GM12892 (cell line): ENCODE data around the gene MX2.

Experiments
- DNase-seq: peaks from one replicate; pipeline ENCODE4 v3.0.0; 2011; ENCODE audit not compliant: insufficient read length
- FAIRE-seq: peaks from 2 replicates; lab custom pipeline; 2011; peaks lifted over from hg19 to GRCh38; lab: Jason Lieb, UNC
- POLR2A ChIP-seq: IDR thresholded peaks from 2 replicates; pipeline ENCODE4 v1.6.1; 2011; ENCODE audit warnings: low read depth, low read length, control low read depth
- POLR2AphosphoS5 ChIP-seq: IDR thresholded peaks from 2 replicates; pipeline ENCODE4 v1.6.1; 2011; ENCODE audit warnings: low read depth, low read length, control low read depth
- TAF1 ChIP-seq: IDR thresholded peaks from 2 replicates; pipeline ENCODE4 v1.6.1; 2011; ENCODE audit warnings: low read depth, mild to moderate bottlenecking, control low read depth, low read length, borderline replicate concordance

MX2 gene

DNA sequence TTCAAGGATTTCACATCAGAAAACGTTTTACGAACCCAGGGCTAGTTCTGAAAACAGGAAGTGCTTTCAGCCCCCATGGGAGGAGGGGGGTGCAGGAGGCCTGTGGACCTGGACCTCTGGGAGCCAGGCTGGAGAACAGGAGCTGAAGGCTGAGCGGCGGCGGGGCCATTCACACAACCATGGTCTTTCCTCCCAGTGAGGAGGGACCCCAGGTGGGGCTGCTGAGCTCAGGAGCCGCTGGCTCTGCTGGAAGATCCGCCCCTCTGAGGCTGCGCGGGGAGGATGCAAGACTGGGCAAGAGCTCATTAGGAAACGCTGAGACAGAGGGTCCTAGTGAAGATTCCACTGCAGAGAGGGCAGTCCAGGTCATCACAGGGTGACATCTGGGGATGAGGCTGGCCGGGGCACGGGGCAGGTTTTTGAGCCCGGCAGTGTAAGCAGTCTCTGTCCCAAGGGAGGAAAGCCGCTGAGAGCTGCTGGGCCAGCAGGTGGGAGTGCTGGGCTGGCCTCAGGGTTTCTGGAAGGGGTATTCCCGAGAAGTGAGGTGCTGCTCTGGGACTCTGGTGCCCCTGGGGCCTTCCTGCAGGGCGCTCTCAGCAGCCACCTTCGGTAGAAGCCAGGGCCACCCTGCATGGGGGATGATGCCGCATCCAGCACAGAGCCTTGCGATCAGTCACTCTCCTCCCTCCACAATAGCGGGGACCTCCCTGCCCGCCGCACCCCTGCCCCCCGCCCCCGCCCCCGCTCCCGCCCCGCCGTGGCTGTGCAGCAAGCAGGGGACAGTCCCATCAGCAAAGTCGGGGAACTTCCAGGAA lies 7.5 kb downstream of the MX2 start:
- DNase-seq, result peak; percentile 49
- TF ChIP-seq POLR2AphosphoS5 (peak; percentile 51), TAF1 (no peak), POLR2A (peak; percentile 54; the same call in 1 of the 2 replicates)

DNA sequence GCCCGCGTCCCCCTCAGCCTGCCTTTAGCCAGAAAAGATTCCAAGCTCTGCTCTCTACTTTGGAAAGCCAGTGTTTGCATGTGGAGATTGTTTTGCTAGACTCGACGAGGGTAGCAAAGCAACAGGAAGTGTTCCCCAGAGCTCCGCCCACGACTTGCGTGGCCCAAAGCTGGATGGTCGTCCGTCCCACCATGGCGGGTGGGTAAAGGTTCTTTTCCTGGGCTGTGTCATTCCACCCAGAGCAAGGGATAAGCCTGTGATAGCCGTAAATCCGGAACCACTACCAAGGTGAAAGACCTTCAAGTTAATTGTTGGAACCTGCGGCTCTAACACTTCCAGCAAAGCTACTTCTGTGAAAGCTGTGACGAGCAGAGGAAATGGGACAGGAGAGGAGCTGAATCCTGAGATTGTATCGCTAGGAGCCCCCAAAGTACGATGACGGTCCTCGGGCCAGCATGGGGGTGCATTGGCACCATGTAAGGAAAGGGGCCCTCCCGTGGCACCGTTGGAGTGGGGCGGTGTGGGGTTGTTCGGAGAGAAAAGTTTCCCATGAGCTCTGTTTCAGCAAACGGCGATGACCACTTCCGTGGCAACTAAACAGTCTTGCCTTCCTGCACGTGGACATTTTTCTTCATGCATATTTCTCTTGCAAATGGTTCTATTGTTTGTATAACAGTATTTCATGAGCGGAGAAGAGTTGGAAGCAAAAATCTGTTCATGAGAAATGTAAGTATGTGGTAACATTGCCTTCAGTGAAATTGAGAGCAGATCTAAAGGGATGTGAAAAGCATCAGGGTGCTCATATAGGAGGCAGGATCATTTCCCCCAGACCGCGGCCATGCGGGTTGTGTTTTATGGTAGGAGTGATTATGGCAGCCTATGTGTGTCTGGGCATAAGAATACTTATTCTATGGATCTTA lies 8.4 kb downstream of the MX2 start:
- DNase-seq, result no peak
- TF ChIP-seq POLR2AphosphoS5 (no peak; the same call in none of the 2 replicates), TAF1 (no peak), POLR2A (no peak)
- peak; percentile 92 for FAIRE-seq

More for the DNA sequence above, 7.5 kb downstream of the MX2 start:
- no peak for FAIRE-seq

DNA sequence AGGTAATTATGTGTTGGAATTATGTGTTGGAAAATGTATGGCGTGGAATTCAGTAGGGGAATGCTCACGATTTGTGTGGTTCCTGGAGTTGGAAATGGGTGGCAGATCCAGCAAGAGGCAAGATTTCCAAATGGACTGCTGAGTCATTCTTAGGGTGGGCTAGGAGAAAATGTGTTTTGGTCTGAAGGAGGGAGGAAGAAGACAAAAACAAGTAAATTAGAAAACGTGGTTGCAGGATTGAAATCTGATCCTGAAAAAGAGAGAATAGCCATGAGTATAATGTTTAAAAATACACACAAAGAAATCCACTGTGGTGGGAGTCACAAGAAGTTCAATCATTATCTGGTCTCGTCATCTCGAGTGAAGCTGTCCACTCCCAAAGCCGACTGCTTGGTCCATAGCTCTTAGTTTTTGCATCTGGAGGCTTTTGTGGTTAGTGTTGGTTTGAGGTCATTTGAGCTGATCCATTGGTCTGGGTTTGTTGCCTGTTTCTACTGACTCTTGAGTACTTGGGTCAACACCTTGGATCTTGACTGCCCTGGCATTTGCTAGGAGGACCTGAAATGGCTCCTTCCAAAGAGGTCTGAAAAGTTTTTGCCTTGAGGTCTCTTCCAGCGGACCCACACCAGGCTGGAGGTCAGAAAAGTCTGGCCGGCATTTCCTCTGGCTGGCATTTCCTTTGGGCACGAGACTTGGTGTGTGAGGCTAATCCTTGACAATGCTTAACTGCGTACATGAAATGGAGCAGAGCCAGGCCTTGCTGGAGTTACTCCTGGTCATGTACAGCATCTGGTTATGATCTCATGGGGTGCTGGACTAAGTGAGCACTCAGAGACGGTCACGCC lies 9.2 kb downstream of the MX2 start:
- FAIRE-seq (no peak), DNase-seq (no peak)
- no peak for TF ChIP-seq POLR2AphosphoS5
- TF ChIP-seq TAF1, result no peak

DNA sequence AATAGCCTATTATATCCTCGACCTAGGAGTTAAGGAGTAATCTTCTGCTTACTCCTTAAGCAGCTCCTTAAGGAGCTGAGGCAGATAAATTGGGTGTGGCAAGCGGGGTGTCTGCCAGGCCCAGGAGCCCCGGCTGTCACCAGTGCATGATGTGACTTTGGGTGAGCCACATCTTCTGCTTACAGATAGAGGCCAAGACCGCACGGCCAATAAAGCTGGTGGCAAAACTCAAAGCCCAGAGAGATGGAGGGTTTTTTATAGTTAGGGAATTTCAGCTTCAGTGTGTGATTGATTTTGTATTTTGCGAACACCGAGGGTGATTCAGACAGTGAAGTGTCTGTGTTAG lies 9.8 kb downstream of the MX2 start:
- no peak for FAIRE-seq
- TF ChIP-seq POLR2AphosphoS5 (no peak), TAF1 (no peak), POLR2A (no peak)
- no peak for DNase-seq

DNA sequence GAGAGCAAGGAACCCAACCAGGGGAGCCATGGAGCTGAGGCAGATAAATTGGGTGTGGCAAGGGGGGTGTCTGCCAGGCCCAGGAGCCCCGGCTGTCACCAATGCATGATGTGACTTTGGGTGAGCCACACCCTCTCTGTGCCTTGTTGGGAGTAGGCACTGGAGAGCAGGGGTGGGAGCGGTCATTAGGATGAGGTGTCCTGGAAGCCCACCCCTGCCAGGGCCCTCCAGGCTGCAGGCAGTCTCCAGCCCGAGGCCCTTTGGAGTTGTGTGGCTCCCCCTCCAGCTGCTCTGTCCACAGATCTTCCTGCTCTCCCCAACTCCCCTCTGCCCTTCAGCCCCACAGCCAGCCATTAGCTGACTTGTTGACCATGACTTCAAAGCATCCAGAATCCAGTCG lies 11.4 kb downstream of the MX2 start:
- FAIRE-seq, result no peak
- TF ChIP-seq POLR2AphosphoS5 (no peak), POLR2A (no peak), TAF1 (no peak)
- no peak for DNase-seq

DNA sequence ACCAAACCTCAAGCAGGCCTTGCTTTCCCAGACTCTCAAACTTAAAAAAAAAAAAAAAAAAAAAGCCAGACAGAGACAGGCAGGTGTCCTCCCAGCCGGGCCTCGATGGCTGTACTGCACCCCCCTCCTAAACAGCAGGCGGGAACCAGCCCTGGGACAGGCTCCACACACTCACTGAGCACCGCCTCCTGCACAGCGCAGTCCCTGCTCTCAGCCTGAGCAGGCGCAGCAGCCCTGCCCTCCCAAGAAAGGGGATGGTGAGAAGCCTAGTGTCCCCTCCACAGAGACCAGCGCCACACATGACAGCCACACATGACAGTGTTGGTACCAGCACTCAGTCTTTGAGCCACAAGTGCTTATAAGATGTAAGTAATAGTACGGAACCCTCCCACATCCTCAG lies 11.9 kb downstream of the MX2 start:
- TF ChIP-seq TAF1 (no peak), POLR2A (no peak; the same call in 1 of the 2 replicates), POLR2AphosphoS5 (no peak)
- DNase-seq (no peak), FAIRE-seq (no peak)

GRCh38 chr21:41374177-41374712 lies 12.4 kb downstream of the MX2 start:
- no peak for FAIRE-seq
- no peak for DNase-seq
- no peak for TF ChIP-seq TAF1
- TF ChIP-seq POLR2A, result no peak; the same call in 1 of the 2 replicates
- no peak for TF ChIP-seq POLR2AphosphoS5

GRCh38 chr21:41374867-41375533 lies 13.2 kb downstream of the MX2 start:
- TF ChIP-seq POLR2A (no peak), TAF1 (no peak), POLR2AphosphoS5 (no peak)
- no peak for FAIRE-seq
- no peak for DNase-seq

DNA sequence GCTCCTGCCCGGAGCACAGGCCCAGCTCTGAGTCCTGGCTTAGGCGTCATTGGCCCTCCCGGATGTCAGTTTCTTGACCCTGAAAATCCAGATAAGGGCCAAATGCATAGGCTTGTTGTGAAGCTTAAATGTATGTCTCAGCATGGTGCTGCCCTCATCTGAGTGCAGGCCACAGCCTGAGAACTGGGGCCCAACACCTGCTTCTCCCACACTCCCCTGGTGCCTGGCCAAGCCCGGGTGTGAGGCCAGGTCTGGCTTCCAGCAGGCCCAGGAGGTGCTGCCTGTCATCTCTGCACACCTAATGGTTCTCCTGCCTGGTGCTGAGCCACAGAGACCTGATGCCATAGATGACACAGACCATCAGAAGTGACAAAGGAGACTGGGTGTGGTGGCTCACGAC lies 14.0 kb downstream of the MX2 start:
- no peak for FAIRE-seq
- TF ChIP-seq POLR2A (no peak; the same call in 1 of the 2 replicates), POLR2AphosphoS5 (no peak), TAF1 (no peak)

DNA sequence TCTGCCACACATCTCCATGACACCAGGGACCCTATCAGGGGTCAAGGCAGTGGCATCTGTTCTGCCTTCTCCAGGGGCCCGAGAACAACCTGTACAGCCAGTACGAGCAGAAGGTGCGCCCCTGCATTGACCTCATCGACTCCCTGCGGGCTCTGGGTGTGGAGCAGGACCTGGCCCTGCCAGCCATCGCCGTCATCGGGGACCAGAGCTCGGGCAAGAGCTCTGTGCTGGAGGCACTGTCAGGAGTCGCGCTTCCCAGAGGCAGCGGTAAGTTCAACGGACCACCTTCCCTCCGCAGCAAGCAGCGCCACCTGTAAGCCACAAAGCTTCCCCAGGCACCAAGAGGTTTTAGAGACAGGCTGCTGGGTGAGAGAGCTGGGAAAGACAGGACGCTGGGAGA lies 15.9 kb downstream of the MX2 start:
- FAIRE-seq (no peak), DNase-seq (no peak)
- TF ChIP-seq POLR2A (no peak), TAF1 (no peak), POLR2AphosphoS5 (no peak)

More for the DNA sequence above, 14.0 kb downstream of the MX2 start:
- no peak for DNase-seq
